Activated CD8-positive, alpha-beta memory T cell treated with anti-CD3 and anti-CD28 coated beads for 48 hours (primary cell): Measurements from ENCODE around the gene CCDC60.

Source experiments
- DNase-seq, 3 experiments: peaks; one replicate each; pipeline ENCODE4 v3.0.0-alpha.2; 2020; ENCODE audit warnings: low read depth in 2 of 3, low spot score in 2 of 3

Gene CCDC60, protein sequence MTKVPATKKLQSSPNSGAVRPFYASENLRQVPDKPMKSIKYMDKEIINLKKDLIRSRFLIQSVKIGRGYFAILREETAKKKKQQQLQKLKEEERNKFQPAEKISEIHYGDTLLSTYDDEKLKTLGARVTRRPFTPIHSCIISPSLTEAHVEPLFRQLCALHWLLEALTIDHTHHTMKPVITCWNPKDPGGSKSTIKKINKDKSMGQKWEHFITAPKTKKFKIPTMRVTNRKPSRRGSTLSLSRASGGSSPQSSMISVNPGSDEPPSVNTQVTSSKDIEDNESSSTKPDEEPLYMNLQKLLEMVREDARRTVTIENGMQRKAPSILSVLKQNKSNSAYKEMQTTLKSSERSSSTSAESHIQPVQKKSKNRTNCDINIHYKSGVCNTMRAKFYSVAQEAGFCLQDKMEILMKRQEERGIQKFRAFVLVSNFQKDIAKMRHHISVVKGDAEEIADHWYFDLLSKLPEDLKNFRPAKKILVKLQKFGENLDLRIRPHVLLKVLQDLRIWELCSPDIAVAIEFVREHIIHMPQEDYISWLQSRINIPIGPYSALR

GRCh38 chr12:119334430-119335170, at the start of gene CCDC60:
CCDC60 (plus strand) TSS chr12:119334729; CDS start chr12:119335177, 448 bp downstream.
- no peak for DNase-seq

GRCh38 chr12:119288576-119288975, 46.0 kb upstream of the CCDC60 start:
- no peak for DNase-seq

DNA sequence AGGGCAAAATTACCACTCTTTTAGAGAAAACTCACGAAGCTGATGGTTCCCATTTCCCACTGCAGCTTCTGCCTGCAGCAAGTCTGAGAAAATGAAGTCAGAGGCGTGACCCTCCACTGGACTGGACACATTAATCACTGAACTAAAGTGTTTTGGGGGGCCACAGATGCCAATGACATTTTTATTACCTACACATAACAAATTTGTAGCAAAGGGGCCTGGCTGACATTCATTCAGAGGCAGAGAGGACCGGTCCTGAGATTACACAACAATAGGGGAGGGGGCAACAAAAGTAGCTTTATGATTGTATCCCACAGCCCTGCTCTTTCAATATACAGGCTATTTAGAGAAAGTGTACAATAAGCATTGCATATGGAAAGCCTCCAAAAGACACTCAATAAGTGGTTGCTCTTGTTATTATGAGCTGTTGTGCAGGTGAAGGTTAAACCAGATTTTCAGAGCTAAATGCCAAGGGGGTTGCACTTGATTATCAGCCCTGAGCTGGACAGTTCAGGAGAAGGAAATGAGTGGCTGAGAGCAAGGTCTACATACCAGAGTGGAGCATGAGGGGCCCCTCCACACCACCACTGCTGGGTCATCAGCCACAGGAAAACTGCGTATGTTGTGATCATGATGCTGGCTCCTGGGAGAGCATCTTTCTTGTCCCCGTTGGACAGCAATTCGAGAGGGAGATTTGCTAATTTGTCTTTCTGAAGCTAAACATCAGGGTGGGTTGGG, 41.5 kb upstream of the CCDC60 start:
- DNase-seq: no peak

GRCh38 chr12:119294211-119294610, 40.3 kb upstream of the CCDC60 start:
- DNase-seq: no peak

DNA sequence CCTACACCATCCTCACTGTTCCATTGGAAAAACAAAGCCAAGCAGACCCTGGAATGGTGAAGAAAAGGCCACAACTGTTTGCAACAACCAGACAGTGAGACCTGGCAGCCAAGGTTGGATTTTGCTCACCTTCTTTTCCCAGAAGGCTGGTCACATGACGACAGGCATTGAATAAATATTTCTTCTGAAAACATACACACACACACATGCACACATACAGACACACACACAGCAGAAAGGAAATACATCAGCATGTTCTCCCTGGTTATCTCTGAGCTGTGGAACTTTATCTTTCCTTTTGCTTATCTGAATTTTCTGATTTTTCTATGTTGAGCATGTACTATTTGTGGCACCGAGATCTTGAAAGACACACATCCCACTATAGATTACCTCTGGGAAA, 38.0 kb upstream of the CCDC60 start:
- no peak for DNase-seq

- no peak for DNase-seq
These were observed 35.4 kb upstream of the CCDC60 start for GRCh38 chr12:119299130-119299529.

DNA sequence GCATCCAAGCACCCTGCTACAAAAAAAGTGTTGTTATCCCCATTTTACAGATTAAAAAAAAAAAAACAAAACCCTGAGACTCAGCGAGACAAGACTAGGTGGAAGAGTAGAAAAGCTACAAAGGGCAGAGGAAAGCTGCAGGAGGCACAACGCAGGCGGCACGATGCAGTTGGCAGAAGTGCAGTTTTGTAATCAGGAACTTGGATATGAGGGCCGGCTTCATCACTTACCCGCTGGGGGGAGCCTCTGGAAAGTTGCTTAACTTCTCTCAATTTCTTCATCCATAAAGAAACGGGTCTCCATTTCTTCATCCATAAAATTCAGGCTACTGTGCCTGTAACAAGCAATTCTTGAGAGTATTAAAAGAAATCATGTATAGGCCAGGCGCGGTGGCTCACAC, 33.1 kb upstream of the CCDC60 start:
- no peak for DNase-seq

DNA sequence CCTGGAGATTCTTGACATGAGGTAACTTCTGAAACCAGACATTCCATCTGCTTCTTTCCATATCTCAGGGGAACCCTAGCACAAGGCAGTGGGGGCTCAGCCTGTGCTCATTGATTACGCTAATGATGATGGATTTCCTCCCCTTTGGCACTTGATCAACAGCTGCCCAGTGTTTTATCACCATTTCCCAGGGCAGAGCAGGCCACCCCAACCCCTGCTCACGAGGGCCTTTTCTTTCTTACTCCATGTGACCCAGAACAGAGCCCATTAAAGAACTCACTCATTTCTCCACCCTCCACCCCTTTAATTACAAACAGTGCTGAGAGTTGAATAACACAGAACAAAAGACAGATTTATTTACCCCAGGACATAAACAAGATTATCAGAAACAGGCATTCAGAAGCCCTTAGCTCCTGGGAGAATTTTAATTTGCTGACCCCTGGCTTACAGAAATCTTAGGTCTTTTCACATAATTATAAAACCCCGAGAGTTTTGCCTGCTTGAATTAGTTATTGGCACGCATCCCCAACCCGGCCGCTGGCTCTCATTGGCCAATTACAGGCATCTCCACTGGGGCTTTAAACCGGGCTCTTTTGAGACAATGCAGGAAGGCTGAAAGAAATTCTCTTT, 32.0 kb upstream of the CCDC60 start:
- no peak for DNase-seq

GRCh38 chr12:119306593-119306992, 27.9 kb upstream of the CCDC60 start:
- DNase-seq: no peak

GRCh38 chr12:119307747-119308146, 26.8 kb upstream of the CCDC60 start:
- DNase-seq: no peak

GRCh38 chr12:119308708-119309456, 25.6 kb upstream of the CCDC60 start:
- no peak for DNase-seq

DNA sequence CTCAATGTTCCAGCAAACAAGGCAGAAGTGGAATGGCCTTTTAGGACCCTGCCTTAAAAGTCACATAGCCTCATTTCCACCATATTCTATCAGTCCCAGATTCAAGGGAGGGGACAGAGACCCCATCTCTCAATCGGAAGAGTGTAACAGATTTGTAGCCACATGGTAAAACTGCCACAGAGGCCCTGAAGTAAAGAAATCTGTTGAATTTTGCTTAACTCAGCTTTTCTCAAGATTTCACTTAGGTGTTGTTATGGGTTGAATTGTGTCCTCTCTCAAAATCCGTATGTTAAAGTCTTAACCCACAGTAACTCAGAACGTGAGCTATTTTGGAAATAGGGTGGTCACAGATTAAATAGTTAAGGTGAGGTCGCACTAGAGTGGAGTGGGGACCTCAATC, 22.7 kb upstream of the CCDC60 start:
- no peak for DNase-seq

DNA sequence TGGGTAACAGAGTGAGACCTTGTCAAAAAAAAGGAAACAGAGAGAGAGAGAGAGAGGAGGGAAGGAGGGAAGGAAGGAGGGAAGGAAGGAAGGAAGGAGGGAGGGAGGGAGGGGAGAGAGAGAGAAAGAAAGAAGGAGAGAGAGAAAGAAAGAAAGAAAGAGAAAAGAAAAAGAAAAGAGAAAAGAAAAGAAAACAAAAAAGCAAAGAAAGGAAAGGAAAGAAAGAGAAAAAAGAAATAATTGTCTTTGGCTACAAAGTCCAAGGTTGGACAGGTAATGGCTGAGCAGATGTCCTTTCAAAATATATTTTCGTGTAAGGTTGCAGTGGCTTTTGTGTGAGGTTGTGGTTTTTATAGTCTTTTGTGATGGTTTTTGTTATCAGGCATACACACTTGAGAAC, 21.6 kb upstream of the CCDC60 start:
- no peak for DNase-seq

DNA sequence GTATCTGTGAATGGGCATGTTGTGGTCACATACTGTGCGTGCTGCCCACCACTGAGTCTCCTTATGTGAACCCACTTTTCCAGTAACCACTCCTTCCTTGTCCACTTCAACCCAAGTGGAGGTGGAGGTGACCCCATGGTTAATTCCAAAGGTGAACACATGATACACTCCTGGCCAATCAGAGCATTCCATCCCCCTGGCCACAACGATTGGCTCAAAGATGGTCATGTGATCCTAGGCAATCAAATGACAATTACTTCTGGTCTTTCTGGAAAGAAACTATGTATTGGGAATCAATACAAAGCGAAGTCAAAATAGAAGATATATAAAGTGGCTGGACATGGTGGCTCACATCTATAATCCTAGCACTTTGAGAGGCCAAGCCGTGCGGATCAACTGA, 20.2 kb upstream of the CCDC60 start:
- DNase-seq: no peak

DNA sequence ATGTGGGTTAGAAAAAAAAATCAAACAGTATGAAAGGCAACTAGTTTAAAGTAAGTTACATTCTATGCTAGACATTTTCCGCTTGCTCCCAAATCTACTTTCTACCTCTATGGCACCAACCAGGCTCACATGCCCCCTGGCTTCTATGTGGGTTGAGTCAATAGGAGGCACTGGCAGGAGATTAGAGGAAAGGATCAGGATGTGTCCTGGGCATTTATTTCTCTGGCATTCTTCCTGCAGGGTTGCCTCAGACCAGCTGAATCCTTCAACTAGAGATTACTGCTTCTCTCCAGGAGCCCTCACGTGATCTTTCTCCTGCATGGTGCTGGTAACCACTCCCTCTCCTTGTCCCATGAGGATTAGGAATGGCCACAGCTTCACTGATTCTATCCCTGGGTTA, 14.9 kb upstream of the CCDC60 start:
- no peak for DNase-seq

GRCh38 chr12:119320678-119321077, 13.9 kb upstream of the CCDC60 start:
- no peak for DNase-seq

DNA sequence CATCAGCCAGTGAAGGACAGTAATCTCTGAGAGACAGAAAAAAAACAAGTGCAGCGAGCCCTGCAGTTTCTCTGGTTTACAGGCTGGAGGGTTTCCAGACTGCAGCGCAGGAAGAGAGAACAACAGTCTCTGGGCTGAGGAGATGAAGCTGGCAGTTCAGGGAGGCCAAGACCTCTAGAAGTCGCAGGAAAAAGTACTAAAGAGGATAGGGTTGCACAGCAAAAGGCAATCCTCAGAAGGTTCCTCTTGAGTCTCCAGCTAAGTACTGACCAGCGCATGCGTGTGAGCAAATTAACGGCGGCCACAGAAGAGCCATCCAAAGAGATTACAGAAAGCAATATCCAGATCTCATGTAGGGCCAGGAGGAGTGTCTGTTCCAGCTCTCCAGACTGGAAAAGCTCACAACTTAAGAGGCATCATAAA, 12.2 kb upstream of the CCDC60 start:
- no peak for DNase-seq

DNA sequence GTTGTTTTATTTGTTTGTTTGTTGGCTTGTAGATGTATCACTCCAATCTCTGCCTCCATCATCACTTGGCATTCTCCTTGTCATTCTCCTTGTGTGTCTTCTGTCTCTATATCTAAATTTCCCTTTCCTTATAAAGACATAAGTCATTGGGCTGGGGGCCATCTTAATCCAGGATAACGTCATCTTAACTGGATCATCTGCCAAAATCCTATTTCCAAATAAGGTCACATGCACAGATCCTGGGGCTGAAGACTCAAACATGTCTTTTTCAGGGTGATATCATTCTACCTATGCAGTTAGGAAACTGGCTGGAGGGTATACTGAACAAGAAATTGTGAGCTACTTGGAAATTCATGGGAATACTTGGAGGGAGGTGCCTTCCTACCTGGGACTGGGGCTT, 8.7 kb upstream of the CCDC60 start:
- DNase-seq: no peak

DNA sequence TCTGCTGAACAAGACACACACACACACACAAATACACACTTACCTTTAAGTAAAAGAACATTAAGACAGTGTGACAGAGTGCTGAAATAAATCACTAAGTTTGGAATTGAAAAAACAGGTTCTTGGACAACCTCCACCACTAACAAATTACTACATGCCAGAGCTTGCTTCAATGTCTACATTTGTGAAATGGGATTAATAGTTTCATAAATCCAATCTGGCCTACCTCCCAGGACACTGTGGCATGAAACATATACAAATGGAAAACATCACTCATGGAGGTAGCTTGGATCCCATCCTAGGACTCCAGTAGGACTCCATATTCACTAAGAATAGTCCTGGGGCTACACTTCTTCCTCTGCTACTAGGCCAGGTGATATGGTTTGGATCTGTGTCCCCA, 8.2 kb upstream of the CCDC60 start:
- no peak for DNase-seq

- no peak for DNase-seq
These were observed 7.1 kb upstream of the CCDC60 start for GRCh38 chr12:119327471-119327870.
